Thyroid gland (tissue), 4 donors: ENCODE data around the gene SC5D. TPM values are rescaled to one million over a fixed set of nuclear protein-coding genes. Genes with fewer than 3 reads are reported as not detected.

Experiments used
- DNase-seq, 2 donors: peaks; one replicate each; pipeline ENCODE4 v3.0.0-alpha.2; 2019
- H3K27ac ChIP-seq, 3 donors: fragments of 200-600 bp; sonication (generic); 1 replicate in 2 of 3; 2 replicates in 1 of 3; pipeline ENCODE4 v1.5.1; 2016 to 2019; ENCODE audit warnings: mild to moderate bottlenecking in 1 of 3, moderate library complexity in 1 of 3
- H3K27me3 ChIP-seq: fragments of 200-600 bp; sonication (generic); one replicate; pipeline ENCODE4 v1.5.1; 2019
- H3K36me3 ChIP-seq, 2 donors: fragments of 200-600 bp; sonication (generic); one replicate each; pipeline ENCODE4 v1.5.1; 2016 to 2019
- H3K4me1 ChIP-seq, 2 donors: fragments of 200-600 bp; sonication (generic); one replicate each; pipeline ENCODE4 v1.5.1; 2017 to 2019
- H3K4me3 ChIP-seq, 3 donors: fragments of 200-600 bp; sonication (generic); replicated peaks in 1 of 3; 1 replicate in 2 of 3; 2 replicates in 1 of 3; pipeline ENCODE4 v1.5.1; 2016; ENCODE audit warnings: mild to moderate bottlenecking in 1 of 3
- H3K9me3 ChIP-seq: fragments of 200-600 bp; sonication (generic); one replicate; pipeline ENCODE4 v1.5.1; 2017
- CTCF ChIP-seq, 6 experiments: fragments of 200-600 bp in 3 of 6; fragments of 450-650 bp in 3 of 6; sonication (generic) in 3 of 6; IDR thresholded peaks; one replicate each; pipeline ENCODE4 v1.5.1; 2016 to 2019; ENCODE audit warnings: antibody characterized with exemption in 6 of 6, mild to moderate bottlenecking in 2 of 6, inconsistent platforms in 1 of 6, moderate library complexity in 1 of 6
- POLR2A ChIP-seq, 2 donors: fragments of 450-650 bp; IDR thresholded peaks; one replicate each; pipeline ENCODE4 v1.6.1; 2017; ENCODE audit warnings: antibody characterized with exemption in 2 of 2, mild to moderate bottlenecking in 2 of 2, moderate library complexity in 1 of 2
- WGBS, 2 donors: methylation state at CpG; one replicate each; pipeline ENCODE4 v1.1.5; 2017; 5-methylcytosine and 5-hydroxymethylcytosine counted together
- intact Hi-C: fragments of 100-400 bp; cut with DNase I; formaldehyde crosslinking; loops from one replicate; pipeline ENCODE4 v1.15.1; 2023
- total RNA-seq, 4 donors: library from RNA; depleted of rRNA; stranded (reverse); fragments of >200 nt; gene quantifications; one replicate each; pipeline ENCODE4 v1.2.3, GENCODE V29; 2016

SC5D gene
- total RNA-seq = 10 to 100 TPM; 37.2 to 68.9 (median 40.0) TPM

- Histone ChIP-seq H3K4me3 (peak within 1 kb of the TSS; percentile 4 to 84 (median 70)), H3K27ac (peak within 1 kb of the TSS; percentile 70 to 89 (median 87)), H3K9me3 (no peaks in the 10 kb centered on the region), H3K4me1 (peaks cover 0 to 6% of the 10 kb centered on the region in 2 donors), H3K36me3 (no peaks in the 10 kb centered on the region), H3K27me3 (no peaks in the 10 kb centered on the region)
- intact Hi-C loops = no loop called here
- TF ChIP-seq CTCF (IDR thresholded peaks at IDR 0.05) (no peak), POLR2A (IDR thresholded peaks at IDR 0.05) (peak; percentile 35 to 98)
- DNase-seq = peak; percentile 95 to 96
- 0 to 2% methylated on average over 45 to 46 of the region's 75 CpGs for WGBS, 2 donors
These were observed at the start of gene SC5D for GRCh38 chr11:121292495-121293287. Gene SC5D (plus strand): TSS chr11:121292771. CDS start chr11:121303376, 10,605 bp downstream.

GRCh38 chr11:121244884-121245283 lies 47.7 kb upstream of the SC5D start:
- no peaks in the 10 kb centered on the region for H3K27me3 ChIP-seq
- no peak overlapping the region for H3K27ac ChIP-seq
- intact Hi-C loops = no loop called here
- TF ChIP-seq POLR2A (IDR thresholded peaks at IDR 0.05) = no peak
- TF ChIP-seq CTCF (IDR thresholded peaks at IDR 0.05) = no peak
- no peaks in the 10 kb centered on the region for H3K36me3 ChIP-seq
- peaks cover 0 to 6% of the 10 kb centered on the region in 2 donors for H3K4me1 ChIP-seq
- H3K9me3 ChIP-seq = no peaks in the 10 kb centered on the region
- no peak for DNase-seq
- 80 to 84% methylated on average over 10 of the region's 10 CpGs for WGBS, 2 donors
- H3K4me3 ChIP-seq = no peak overlapping the region

GRCh38 chr11:121246021-121246768 lies 46.4 kb upstream of the SC5D start:
- 78 to 89% methylated on average over 12 to 20 of the region's 23 CpGs for WGBS, 2 donors
- Histone ChIP-seq H3K27me3 (no peaks in the 10 kb centered on the region), H3K27ac (no peak overlapping the region), H3K4me3 (no peak overlapping the region), H3K4me1 (peaks cover 0 to 6% of the 10 kb centered on the region in 2 donors), H3K9me3 (no peaks in the 10 kb centered on the region), H3K36me3 (no peaks in the 10 kb centered on the region)
- DNase-seq = no peak
- intact Hi-C loops = no loop called here
- TF ChIP-seq CTCF (IDR thresholded peaks at IDR 0.05) (no peak), POLR2A (IDR thresholded peaks at IDR 0.05) (no peak)

GRCh38 chr11:121246769-121247035 lies 45.9 kb upstream of the SC5D start:
- WGBS, 2 donors = 69 to 81% methylated on average over 2 of the region's 3 CpGs
- no peak overlapping the region for H3K4me3 ChIP-seq
- no peaks in the 10 kb centered on the region for H3K9me3 ChIP-seq
- DNase-seq = no peak
- TF ChIP-seq POLR2A (IDR thresholded peaks at IDR 0.05) (no peak), CTCF (IDR thresholded peaks at IDR 0.05) (no peak)
- no peaks in the 10 kb centered on the region for H3K27me3 ChIP-seq
- no peaks in the 10 kb centered on the region for H3K36me3 ChIP-seq
- peaks cover 0 to 6% of the 10 kb centered on the region in 2 donors for H3K4me1 ChIP-seq
- H3K27ac ChIP-seq = no peak overlapping the region
- intact Hi-C loops = no loop called here

- intact Hi-C loops = no loop called here
- H3K27me3 ChIP-seq = no peaks in the 10 kb centered on the region
- H3K4me3 ChIP-seq = no peak overlapping the region
- no peak for DNase-seq
- TF ChIP-seq CTCF (IDR thresholded peaks at IDR 0.05) = no peak
- TF ChIP-seq POLR2A (IDR thresholded peaks at IDR 0.05) = no peak
- H3K36me3 ChIP-seq = no peaks in the 10 kb centered on the region
- no peak overlapping the region for H3K27ac ChIP-seq
- peaks cover 0 to 7% of the 10 kb centered on the region in 2 donors for H3K4me1 ChIP-seq
- no peaks in the 10 kb centered on the region for H3K9me3 ChIP-seq
- WGBS, 2 donors = 77 to 83% methylated on average over 4 of the region's 4 CpGs
These were observed 44.1 kb upstream of the SC5D start for GRCh38 chr11:121248496-121248895.
